Cardiac muscle cell (in vitro differentiated cells and primary cell): ENCODE data around the gene LHX4. TPM values are rescaled to one million over a fixed set of nuclear protein-coding genes. Genes with fewer than 3 reads are reported as not detected.
"Not testable (repeated sequence)": the region's sequence is repeated elsewhere in the genome, so short reads cannot be mapped to it uniquely, and the experiment has no call there.

Experiments used
- DNase-seq, 2 donors: peaks; one replicate each; pipeline versions ENCODE4 v3.0.0 to v3.0.0-alpha.2; 2010 to 2017; ENCODE audit warnings: low read depth in 1 of 2, low spot score in 1 of 2
- H3K27ac ChIP-seq: fragments of 200-600 bp; sonication (generic); 2 replicates; pipeline ENCODE4 v1.5.1; 2016
- H3K27me3 ChIP-seq: fragments of 200-600 bp; sonication (generic); 2 replicates; pipeline ENCODE4 v1.6.0; 2016; ENCODE audit warnings: control low read depth
- H3K36me3 ChIP-seq: fragments of 200-600 bp; sonication (generic); 2 replicates; pipeline ENCODE4 v1.5.1; 2016; ENCODE audit warnings: control low read depth
- H3K4me1 ChIP-seq: fragments of 200-600 bp; sonication (generic); 2 replicates; pipeline ENCODE4 v1.8.1; 2017; ENCODE audit warnings: low read depth, mild to moderate bottlenecking, mixed run types
- H3K4me3 ChIP-seq: fragments of 200-600 bp; sonication (generic); 2 replicates; pipeline ENCODE4 v1.5.1; 2016; ENCODE audit warnings: mild to moderate bottlenecking
- H3K9me3 ChIP-seq: fragments of 200-600 bp; sonication (generic); 2 replicates; pipeline ENCODE4 v1.5.1; 2017; ENCODE audit warnings: low read depth, mild to moderate bottlenecking, control low read depth
- CTCF ChIP-seq: IDR thresholded peaks from 2 replicates; pipeline ENCODE4 v1.5.1; 2012; ENCODE audit warnings: low read depth, mild to moderate bottlenecking, low read length
- polyA plus RNA-seq: library from polyadenylated mRNA; unstranded; fragments of >200 nt; fragmentation: Nextera tagmentation; extraction: Ambion mirVana; gene quantifications from 2 replicates; pipeline ENCODE4 v1.2.1, GENCODE V29; 2016
- total RNA-seq: library from RNA; depleted of rRNA; stranded (reverse); fragments of >200 nt; gene quantifications from 2 replicates; pipeline ENCODE4 v1.2.3, GENCODE V29; 2016

The LHX4 gene
- total and polyA plus RNA-seq, 2 experiments from 2014 or later, result 0.20 TPM; not detected in 1

DNA sequence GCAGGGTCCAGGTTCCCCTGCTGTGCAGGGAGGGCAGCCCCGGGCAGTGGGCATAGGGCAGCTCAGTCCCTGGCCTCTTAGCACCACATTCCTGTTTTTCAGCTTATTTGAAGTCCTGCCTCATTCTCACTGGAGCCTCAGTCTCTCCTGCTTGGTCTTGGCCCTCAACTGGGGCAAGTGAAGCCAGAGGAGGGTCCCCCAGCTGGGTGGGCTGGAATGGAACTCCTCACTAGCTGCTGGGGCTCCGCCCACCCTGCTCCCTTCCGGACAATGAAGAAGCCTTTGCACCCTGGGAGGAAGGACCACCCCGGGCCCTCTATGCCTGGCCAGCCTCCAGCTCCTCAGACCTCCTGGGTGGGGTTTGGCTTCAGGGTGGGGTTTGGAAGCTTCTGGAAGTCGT, 32.8 kb upstream of the LHX4 start:
- H3K4me3 ChIP-seq, result no peak overlapping the region
- no peak for TF ChIP-seq CTCF
- no peaks in the 10 kb centered on the region for H3K9me3 ChIP-seq
- H3K27ac ChIP-seq, result no peak overlapping the region
- no peak for DNase-seq
- H3K4me1 ChIP-seq, result no peaks in the 10 kb centered on the region
- H3K36me3 ChIP-seq, result no peaks in the 10 kb centered on the region
- no peaks in the 10 kb centered on the region for H3K27me3 ChIP-seq

DNA sequence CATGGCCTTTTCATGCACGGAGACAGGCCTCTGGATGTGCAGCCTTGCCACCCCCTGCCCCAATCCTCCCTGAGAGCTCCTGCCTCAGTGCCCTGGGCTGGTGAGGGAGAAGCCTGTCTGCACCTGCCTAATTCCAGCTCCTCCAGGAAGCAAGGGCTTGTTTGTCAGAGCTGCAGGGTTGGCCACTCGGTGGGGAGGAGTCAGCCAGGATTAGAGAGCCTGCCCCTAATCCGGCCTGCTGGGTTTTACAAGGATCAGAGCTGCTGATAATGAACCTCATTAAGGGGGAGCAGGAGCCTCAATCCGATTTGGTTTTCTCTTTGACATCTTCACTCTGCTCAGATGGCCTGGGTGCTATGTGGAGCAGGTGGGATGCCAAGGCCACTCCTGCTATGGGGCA, 31.9 kb upstream of the LHX4 start:
- no peaks in the 10 kb centered on the region for H3K4me1 ChIP-seq
- H3K9me3 ChIP-seq, result no peaks in the 10 kb centered on the region
- H3K4me3 ChIP-seq, result no peak overlapping the region
- no peak overlapping the region for H3K27ac ChIP-seq
- DNase-seq, result no peak
- TF ChIP-seq CTCF, result no peak
- no peaks in the 10 kb centered on the region for H3K27me3 ChIP-seq
- H3K36me3 ChIP-seq, result no peaks in the 10 kb centered on the region

GRCh38 chr1:180198611-180199010, 31.5 kb upstream of the LHX4 start:
- DNase-seq, result no peak
- Histone ChIP-seq H3K4me1 (no peaks in the 10 kb centered on the region), H3K27me3 (no peaks in the 10 kb centered on the region), H3K36me3 (no peaks in the 10 kb centered on the region), H3K27ac (no peak overlapping the region), H3K9me3 (no peaks in the 10 kb centered on the region), H3K4me3 (no peak overlapping the region)
- no peak for TF ChIP-seq CTCF

DNA sequence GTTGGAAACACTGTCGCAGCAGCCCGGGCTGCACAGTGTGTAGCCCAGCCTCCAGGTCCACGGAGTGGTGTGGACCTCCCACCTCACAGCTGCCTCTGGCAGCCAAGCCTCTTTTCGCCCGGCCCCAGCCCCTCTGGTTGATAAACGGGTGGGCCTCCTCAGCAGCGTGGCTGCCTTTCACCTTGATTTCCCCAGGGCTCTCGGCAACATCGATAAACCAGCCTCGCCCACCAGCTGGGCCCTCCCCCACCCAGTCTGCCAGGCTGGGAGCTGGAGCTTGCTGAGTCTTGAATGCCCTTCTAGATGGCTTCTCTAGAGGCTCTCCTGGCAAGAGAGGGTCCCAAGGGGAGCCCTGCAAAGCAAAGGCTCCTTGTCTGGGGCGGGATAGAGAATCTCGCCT, 31.0 kb upstream of the LHX4 start:
- Histone ChIP-seq H3K4me1 (no peaks in the 10 kb centered on the region), H3K9me3 (no peaks in the 10 kb centered on the region), H3K4me3 (no peak overlapping the region), H3K27ac (no peak overlapping the region), H3K36me3 (no peaks in the 10 kb centered on the region), H3K27me3 (no peaks in the 10 kb centered on the region)
- no peak for DNase-seq
- TF ChIP-seq CTCF, result no peak

GRCh38 chr1:180201451-180202200, 28.4 kb upstream of the LHX4 start:
- no peaks in the 10 kb centered on the region for H3K36me3 ChIP-seq
- H3K9me3 ChIP-seq, result no peaks in the 10 kb centered on the region
- no peaks in the 10 kb centered on the region for H3K27me3 ChIP-seq
- DNase-seq, result no peak
- TF ChIP-seq CTCF, result no peak
- H3K27ac ChIP-seq, result no peak overlapping the region
- no peaks in the 10 kb centered on the region for H3K4me1 ChIP-seq
- no peak overlapping the region for H3K4me3 ChIP-seq

- not testable (repeated sequence) for H3K36me3 ChIP-seq, H3K4me3 ChIP-seq, H3K4me1 ChIP-seq, H3K9me3 ChIP-seq, H3K27ac ChIP-seq, H3K27me3 ChIP-seq, DNase-seq
These were observed 27.5 kb upstream of the LHX4 start for GRCh38 chr1:180202588-180202987.
